ENCODE measurements around the gene AKAP8.

GRCh38 chr19:15371119-15371518, 8.5 kb downstream of the AKAP8 start:
- no peak for TF ChIP-seq CTCF (IDR thresholded peaks at IDR 0.05; ENCODE audit: low read depth, low read length, missing input control)
- no peak for TF ChIP-seq RAD21 (IDR thresholded peaks at IDR 0.05)
- TF ChIP-seq EGR1 (IDR thresholded peaks at IDR 0.05; ENCODE audit: low read depth in 2 of 2), result no peak

All from liver (tissue), 3 donors.